HG02973 (cell line): ENCODE measurements around the gene SPCS1.
"Not testable (repeated sequence)": the region's sequence is repeated elsewhere in the genome, so short reads cannot be mapped to it uniquely, and the experiment has no call there.

Experiments
- ATAC-seq: cut with Tn5 transposase; IDR thresholded peaks from one replicate; pipeline ENCODE4 v1.9.1; 2021; ENCODE audit warnings: moderate library complexity; ENCODE audit not compliant: unreplicated experiment

The SPCS1 gene

GRCh38 chr3:52705688-52706686, at the start of gene SPCS1, which contains the start of gene GLT8D1:
SPCS1 (plus strand) TSS chr3:52706106; CDS start chr3:52706247, 141 bp downstream.
GLT8D1 (minus strand) TSS chr3:52705791; CDS start chr3:52700460, 5,331 bp downstream.
- peak; percentile 78 for ATAC-seq

- no peak for ATAC-seq
These were observed 45.9 kb upstream of the SPCS1 start for GRCh38 chr3:52660046-52660445.

GRCh38 chr3:52663098-52663497, 42.8 kb upstream of the SPCS1 start:
- ATAC-seq: no peak

- peak; percentile 63 for ATAC-seq
These were observed 35.0 kb upstream of the SPCS1 start for GRCh38 chr3:52670621-52671521.

- no peak for ATAC-seq
These were observed 34.2 kb upstream of the SPCS1 start for GRCh38 chr3:52671676-52672075.

- ATAC-seq: not testable (repeated sequence)
These were observed 29.7 kb upstream of the SPCS1 start for GRCh38 chr3:52676201-52676600.

GRCh38 chr3:52678265-52679198, 27.4 kb upstream of the SPCS1 start:
- no peak for ATAC-seq

- ATAC-seq: no peak
These were observed 26.7 kb upstream of the SPCS1 start for GRCh38 chr3:52679199-52679538.

GRCh38 chr3:52679811-52680210, 26.1 kb upstream of the SPCS1 start:
- no peak for ATAC-seq

- no peak for ATAC-seq
These were observed 24.3 kb upstream of the SPCS1 start for GRCh38 chr3:52681596-52681995.

- no peak for ATAC-seq
These were observed 23.9 kb upstream of the SPCS1 start for GRCh38 chr3:52682016-52682415.

- no peak for ATAC-seq
These were observed 22.3 kb upstream of the SPCS1 start for GRCh38 chr3:52683611-52684010.

GRCh38 chr3:52684184-52684583, 21.7 kb upstream of the SPCS1 start:
- ATAC-seq: no peak

GRCh38 chr3:52685285-52685708, 20.6 kb upstream of the SPCS1 start:
- ATAC-seq: peak; percentile 63

GRCh38 chr3:52685709-52686691, 19.9 kb upstream of the SPCS1 start, which contains the start of the genes GNL3 and PBRM1:
GNL3 (plus strand) TSS chr3:52686032; CDS start chr3:52686093, 61 bp downstream.
PBRM1 (minus strand) TSS chr3:52685913.
- ATAC-seq: peak; percentile 65

GRCh38 chr3:52688266-52688665, 17.6 kb upstream of the SPCS1 start:
- ATAC-seq: no peak

- no peak for ATAC-seq
These were observed 16.8 kb upstream of the SPCS1 start for GRCh38 chr3:52689151-52689550.

GRCh38 chr3:52690560-52690959, 15.3 kb upstream of the SPCS1 start:
- ATAC-seq: no peak

- no peak for ATAC-seq
These were observed 12.8 kb upstream of the SPCS1 start for GRCh38 chr3:52693071-52693470.
